ENCODE measurements around the gene COL25A1. TPM values are rescaled to one million over a fixed set of nuclear protein-coding genes. Genes with fewer than 3 reads are reported as not detected.

The COL25A1 gene
- total RNA-seq, 1 experiment from 2014 or later = not detected

DNA sequence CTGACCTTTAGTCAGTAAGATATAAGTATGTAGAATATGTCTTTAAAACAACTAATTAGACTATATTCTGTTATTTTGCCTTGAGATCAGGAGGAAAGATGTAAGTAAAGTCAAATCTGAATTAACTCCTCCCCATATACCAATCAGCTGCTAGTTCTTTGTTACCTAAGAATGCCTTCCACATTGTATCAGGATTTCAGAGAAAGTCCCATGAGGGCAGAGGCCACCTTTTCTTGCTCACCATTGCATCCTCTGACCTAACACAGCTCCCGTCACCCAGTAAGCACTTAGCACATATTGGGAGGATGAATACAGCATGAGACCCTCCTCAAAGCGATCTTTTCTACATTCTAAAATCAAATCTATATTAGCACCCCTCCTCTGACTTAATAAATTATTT, 87.0 kb downstream of the COL25A1 start:
- no peak for DNase-seq (ENCODE audit: low read depth)

DNA sequence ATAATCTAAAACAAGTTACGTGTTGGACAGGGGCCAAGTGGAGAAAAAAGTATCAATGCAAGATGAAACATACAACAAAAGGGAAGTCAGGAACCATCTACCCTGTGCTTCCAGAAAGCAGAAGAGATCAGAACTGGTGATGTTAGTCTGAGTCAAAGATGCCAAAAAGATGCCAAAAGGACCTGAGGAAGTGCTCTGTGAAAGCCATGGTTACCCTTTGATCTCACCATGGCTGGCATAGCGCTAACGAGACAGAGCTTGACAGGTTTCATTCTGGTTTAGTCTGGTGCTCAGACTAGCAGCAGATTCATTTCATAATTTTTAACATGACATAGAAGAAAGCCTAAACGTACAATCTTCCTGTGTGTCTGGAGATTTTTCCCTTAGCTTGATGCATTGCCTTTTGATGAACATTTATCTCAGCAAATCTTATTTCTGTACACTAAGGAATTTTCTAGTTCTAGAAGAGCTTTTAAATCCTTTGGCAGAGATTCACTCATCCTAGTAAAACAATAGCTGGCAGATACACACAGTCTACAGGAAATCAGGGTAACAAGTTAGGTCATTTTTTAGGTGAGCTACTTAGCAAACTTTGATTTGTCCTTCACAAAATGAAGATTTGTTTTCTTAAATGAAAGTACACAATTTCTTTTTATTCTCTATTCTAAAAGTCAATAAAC, 87.7 kb downstream of the COL25A1 start:
- DNase-seq (ENCODE audit: low read depth) = no peak

- no peak for DNase-seq (ENCODE audit: low read depth)
These were observed 89.4 kb downstream of the COL25A1 start for GRCh38 chr4:109213056-109213455.

DNA sequence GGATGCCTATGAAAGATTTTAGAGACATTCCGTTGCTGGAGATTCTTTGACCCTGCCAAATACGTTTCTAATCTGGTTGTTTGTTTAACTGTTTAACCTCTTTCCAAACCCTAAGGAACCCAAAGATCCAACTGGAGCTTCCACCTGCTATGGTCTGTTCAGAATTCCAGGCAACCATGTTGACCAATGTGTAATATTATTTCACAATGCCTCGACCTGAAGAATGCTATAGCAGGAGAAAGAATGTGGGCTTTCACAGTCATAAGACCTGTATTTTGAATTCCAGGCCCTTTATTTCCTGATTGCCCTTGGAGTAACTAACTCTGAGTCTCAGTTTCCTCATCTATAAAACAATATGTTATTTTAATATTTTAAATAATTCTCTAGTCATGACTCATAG, 90.8 kb downstream of the COL25A1 start:
- no peak for DNase-seq (ENCODE audit: low read depth)

DNA sequence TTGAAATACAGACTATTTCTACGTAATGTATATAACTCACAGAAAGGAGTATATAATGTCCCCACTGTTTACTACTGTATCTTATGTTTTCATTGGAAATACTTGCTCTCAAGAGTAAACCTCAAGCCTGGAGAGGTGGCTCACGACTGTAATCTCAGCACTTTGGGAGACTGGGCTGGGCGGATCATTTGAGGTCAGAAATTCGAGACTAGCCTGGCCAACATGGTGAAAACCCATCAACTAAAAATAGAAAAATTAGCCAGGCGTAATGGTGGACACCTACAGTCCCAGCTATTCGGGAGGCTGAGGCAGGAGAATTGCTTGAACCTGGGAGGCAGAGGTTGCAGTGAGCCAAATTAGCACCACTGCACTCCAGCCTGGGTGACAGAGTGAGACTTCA, 92.8 kb downstream of the COL25A1 start:
- no peak for DNase-seq (ENCODE audit: low read depth)

DNA sequence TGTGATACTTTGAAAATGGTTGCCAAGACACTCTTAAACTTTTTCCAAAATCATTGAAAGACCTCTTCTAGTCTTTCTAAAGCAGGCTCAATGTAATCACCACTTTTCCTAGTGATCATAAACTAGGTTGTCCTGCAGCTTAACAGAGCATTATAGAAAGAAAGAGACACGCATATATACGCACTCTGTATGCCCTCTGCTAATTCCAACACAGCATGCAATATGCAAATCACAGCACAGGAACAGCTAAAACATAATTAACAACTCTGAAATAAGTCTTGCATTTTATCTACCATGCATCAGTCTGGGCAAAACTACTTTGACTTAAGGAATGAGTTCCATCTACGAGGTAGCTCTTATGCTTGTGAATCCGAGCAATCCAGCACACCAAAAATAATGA, 94.6 kb downstream of the COL25A1 start:
- no peak for DNase-seq (ENCODE audit: low read depth)

GRCh38 chr4:109207061-109207460, 95.4 kb downstream of the COL25A1 start:
- peak; percentile 10 for DNase-seq (ENCODE audit: low read depth)

DNA sequence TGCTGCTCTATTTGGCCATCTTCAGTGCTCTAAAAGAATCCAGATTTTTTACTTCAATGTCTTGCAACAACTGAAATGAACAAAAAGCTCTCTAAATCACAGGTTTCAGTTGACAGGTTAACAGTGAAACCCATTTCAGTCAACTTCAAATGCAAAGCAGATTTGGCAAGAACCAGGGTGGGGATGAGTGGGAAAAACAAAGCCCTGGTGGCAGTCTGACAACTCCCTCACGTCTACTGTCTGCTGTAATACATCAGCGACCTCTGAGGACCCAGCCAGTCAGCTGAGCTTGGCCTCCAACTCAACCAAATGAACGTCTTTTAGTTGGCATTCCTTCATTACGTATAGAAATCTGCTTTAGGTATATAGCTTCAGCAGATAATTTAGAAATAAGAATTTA, 95.8 kb downstream of the COL25A1 start:
- no peak for DNase-seq (ENCODE audit: low read depth)

DNA sequence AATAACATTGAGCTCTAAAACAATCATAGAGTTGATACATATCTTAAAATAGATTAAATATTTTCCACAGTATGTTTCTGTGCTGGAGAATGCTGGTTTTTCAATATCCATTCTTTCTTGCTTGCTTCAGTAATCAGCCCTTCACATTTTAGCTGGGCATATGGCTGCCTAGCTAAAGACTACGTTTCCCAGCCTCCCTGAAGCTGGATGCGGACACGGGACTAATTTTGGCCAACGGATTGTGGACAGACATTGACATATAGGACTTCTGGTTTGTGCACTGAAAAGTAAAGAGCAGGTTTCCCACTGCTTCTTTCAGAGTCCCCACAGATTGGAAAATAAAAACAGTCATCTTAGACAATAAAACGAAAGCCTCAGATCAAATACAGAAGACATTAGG, 97.3 kb downstream of the COL25A1 start:
- DNase-seq (ENCODE audit: low read depth) = no peak

GRCh38 chr4:109199585-109199984, 102.9 kb downstream of the COL25A1 start:
- no peak for DNase-seq (ENCODE audit: low read depth)

- DNase-seq (ENCODE audit: low read depth) = no peak
These were observed 106.8 kb downstream of the COL25A1 start for GRCh38 chr4:109195646-109196045.

DNA sequence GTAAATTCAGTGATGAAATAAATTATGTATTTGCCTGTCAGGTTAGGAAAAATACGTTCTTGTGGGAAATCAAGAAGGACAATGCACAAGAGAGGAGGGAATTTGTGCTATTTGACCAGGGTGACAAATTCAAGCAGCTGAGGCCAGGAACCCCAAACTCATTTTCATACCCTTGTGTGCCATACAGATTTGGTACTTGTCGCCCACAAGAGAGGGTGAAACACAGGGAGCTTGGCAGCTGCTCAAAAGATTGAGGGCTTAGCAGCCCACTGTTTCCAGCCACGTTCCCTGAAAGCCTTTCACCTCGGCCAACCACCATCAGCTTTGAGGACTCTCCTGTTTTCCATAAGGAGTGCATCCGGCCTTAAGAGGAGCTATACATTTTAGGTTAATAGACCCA, 111.2 kb downstream of the COL25A1 start:
- DNase-seq (ENCODE audit: low read depth) = no peak

GRCh38 chr4:109186458-109186945, 116.0 kb downstream of the COL25A1 start:
- no peak for DNase-seq (ENCODE audit: low read depth)

DNA sequence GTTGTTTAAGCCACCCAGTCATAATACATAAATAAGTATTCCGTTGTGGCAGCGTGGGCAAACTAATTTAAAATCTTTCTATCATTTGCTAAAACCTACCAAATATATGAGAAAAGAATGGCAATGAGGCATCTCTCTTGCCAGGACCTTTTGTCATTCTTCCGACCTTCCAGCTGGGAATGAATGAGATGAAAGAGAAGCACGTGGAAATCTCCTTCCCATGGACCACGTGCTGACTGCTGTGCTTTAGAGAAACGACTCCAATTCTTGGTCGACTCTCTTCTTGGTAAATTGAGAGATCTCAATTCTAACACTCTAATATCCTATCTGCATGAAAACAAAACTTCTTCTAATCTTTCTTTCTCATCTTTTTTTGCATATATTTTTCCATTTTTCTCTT, 116.5 kb downstream of the COL25A1 start:
- DNase-seq (ENCODE audit: low read depth) = no peak

GRCh38 chr4:109185548-109185947, 116.9 kb downstream of the COL25A1 start:
- DNase-seq (ENCODE audit: low read depth) = no peak

DNA sequence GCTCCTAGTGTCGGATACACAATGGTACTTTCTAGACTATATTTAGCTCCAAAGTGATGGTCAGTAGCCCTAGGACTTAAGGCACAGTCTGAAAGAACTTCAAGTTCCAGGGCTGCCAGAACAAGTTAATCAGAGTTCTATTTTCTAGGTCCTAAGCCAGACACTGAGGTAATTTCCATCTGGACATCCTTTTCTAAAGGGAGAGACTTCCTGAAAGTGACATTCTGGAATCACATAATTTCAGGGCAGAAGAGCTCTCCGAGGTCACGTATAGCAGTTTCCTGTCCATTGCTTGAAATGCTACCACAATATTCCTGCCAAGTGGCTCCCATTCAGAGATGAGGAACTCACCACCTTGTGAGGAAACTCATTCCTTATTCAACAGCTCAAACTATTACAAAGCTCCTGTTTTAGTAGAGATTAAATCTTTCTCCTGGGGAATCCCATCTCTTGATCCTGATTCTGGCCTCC, 117.9 kb downstream of the COL25A1 start:
- no peak for DNase-seq (ENCODE audit: low read depth)

DNA sequence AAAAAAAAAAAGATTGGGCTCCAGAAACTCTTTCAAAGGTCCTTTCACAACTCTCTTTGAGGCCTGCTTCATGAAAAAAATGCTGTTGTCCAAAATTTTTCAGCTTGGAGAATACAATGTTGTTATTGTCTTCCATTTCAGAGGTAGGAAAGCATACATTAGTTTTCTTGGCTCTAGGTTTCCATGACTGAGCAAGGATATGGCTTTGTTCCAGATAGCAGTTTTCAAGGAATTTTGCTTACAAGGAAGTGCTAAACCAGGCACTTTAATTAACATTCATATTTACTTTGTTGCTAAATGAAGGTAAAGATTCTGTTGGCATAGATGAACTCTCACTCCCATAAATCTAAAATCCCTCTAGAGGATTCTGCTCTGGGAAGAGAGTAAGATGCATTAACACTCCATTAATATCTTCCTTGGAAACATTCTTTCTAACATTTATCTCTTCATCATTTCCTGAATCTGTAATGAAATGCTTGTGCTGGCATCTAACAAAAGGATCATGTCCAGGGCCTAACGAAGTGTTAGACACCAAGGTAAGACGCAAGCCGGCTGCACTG, 118.4 kb downstream of the COL25A1 start:
- no peak for DNase-seq (ENCODE audit: low read depth)

GRCh38 chr4:109182696-109183095, 119.8 kb downstream of the COL25A1 start:
- DNase-seq (ENCODE audit: low read depth) = no peak

DNA sequence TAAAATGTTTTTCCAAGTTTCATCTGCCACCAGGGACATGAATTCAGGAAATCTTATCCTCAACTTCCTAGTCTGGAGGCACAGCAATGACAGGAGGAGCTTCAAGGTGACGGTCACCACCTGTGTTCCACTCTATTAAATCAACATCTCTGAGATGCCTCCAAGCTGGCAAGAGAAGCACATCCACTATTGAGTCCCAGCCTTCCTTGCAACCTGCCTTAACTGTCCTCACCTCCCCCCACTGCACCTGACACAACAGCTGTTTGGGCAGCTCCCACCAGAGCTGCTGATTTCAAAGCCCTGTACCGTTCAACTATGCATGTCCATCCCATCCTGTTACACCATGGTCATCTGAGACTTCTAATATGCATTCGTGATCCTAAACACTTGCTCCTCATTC, 123.4 kb downstream of the COL25A1 start:
- no peak for DNase-seq (ENCODE audit: low read depth)

DNA sequence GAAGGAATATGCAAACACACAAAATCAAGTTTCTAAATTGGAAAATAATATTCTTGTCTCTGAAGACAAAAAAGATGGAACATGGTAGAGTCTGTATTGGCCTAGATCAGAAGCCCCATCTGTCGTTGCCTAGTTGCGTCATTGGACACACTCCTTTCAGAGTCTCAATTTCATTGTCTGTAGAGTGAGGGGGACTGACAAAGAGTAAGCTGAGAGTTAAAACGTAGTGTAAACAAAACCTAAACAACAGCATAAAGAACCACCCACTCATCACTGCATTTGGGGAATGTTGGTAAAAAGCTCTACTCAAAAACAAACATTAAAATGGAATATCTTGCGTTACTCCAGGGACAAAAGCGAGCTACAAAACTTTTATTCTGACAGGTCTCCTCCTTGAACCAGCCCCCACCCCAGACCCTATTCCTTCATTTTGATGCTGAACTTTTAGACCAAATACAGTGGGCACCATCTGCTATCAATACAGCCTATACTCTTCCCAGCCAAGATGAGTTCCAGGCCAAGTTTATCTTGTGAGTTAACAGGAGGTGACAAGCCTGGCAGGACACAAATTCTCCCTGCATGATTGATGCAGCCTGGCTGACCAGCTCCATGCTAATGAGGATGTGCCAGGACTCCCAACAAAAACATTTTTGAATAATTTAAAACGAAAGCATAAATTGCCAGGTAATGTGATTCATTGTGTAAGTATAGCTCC, 125.2 kb downstream of the COL25A1 start:
- no peak for DNase-seq (ENCODE audit: low read depth)

GRCh38 chr4:109174224-109174953, 128.1 kb downstream of the COL25A1 start:
- DNase-seq (ENCODE audit: low read depth) = no peak

GRCh38 chr4:109172301-109172700, 130.2 kb downstream of the COL25A1 start:
- no peak for DNase-seq (ENCODE audit: low read depth)
